ENCODE measurements around the gene CRYBB1. TPM values are rescaled to one million over a fixed set of nuclear protein-coding genes. Genes with fewer than 3 reads are reported as not detected.

CRYBB1 gene
- total and polyA plus RNA-seq, 2 experiments from 2014 or later = 1.6 to 3.7 TPM

DNA sequence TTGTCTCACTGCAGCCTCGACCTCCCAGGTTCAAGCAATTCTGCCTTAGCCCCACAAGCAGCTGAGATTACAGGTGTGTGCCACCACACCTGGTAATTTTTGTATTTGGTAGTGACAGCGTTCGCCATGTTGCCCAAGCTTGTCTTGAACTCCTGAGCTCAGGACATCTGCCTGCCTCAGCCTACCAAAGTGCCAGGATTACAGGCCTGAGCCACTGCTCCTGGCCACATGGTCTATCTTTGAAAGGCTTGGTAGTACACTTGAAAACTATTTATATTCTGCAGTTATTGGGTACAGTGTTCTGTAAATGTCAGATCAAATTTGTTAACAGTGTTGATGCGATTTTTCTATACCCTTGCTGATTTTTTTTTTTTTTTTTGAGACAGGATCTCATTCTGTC is 13.5 kb upstream of the CRYBB1 start (continued):
- TF ChIP-seq STAT1 (IDR thresholded peaks at IDR 0.05; ENCODE audit: unreplicated experiment) = no peak
- no peak for TF ChIP-seq EZH2 (IDR thresholded peaks at IDR 0.05; ENCODE audit: low read depth, unreplicated experiment)
- TF ChIP-seq, protein P1, sequence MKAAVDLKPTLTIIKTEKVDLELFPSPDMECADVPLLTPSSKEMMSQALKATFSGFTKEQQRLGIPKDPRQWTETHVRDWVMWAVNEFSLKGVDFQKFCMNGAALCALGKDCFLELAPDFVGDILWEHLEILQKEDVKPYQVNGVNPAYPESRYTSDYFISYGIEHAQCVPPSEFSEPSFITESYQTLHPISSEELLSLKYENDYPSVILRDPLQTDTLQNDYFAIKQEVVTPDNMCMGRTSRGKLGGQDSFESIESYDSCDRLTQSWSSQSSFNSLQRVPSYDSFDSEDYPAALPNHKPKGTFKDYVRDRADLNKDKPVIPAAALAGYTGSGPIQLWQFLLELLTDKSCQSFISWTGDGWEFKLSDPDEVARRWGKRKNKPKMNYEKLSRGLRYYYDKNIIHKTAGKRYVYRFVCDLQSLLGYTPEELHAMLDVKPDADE (IDR thresholded peaks at IDR 0.05) = no peak
- TF ChIP-seq POLR2AphosphoS5 (IDR thresholded peaks at IDR 0.05; ENCODE audit: low read depth) = no peak

DNA sequence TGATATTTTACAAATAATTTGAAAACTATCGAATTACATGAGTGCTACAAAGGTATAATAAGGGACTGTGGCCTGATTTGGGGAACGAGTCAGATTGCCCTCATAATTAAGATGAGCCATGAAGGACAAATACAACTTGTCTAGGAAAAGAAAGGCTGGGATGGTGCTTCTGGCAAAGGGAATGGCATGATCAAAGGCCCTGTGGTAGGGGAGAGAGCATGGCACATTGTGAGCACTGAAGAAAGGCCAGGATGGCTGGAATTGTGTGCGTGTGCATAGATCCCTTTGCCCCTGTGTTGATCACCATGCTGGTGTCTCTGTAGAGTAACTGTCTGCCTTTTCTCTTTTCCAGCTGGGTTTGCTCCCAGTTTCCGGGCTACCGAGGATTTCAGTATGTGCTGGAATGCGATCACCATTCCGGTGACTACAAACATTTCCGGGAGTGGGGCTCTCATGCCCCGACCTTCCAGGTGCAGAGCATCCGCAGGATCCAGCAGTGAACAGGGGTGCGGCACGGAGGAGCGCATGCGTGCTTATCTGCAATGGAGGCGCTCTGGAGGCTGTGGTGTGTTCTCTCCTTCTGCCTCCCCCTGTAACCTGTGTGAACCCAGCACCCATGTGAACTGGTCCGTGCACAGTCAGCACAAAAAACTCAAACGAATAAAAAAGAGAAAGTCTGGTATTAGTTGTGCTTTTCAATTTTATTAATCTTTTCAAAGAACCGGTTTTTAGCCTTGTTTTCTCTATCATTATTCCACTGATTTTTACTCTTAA is 12.3 kb upstream of the CRYBB1 start:
- DNase-seq (ENCODE audit: low spot score) (peak; percentile 29), ATAC-seq (peak; percentile 22; the same call in 1 of the 3 replicates)
- Histone ChIP-seq H3F3A (replicated peaks; ENCODE audit: low read depth) (0 out of 2 replicates have a peak, but pooled peaks cover 3% of the 10 kb centered on the region), H3K4me1 (ENCODE audit: insufficient read depth) (peaks cover 11% of the 10 kb centered on the region; the same call in 1 of the 2 replicates), H3K79me2 (replicated peaks; ENCODE audit: insufficient read depth) (no peaks in the 10 kb centered on the region), H3K9me2 (ENCODE audit: insufficient read depth) (no peaks in the 10 kb centered on the region), H4K20me1 (replicated peaks; ENCODE audit: insufficient read depth) (no peaks in the 10 kb centered on the region), H2AFZ (no peak overlapping the region), H3K4me3 (no peak overlapping the region), H3K27me3 (ENCODE audit: insufficient read depth) (no peaks in the 10 kb centered on the region), H3K4me2 (no peak overlapping the region), H3K36me3 (ENCODE audit: insufficient read depth) (no peaks in the 10 kb centered on the region; the same call in 1 of the 2 replicates), H3K27ac (ENCODE audit: low read depth) (no peak overlapping the region)
- H3K27ac Mint-ChIP-seq = no peak overlapping the region
- H3K27me3 Mint-ChIP-seq (ENCODE audit: insufficient read depth, low read depth, poor library complexity) = peaks cover 10% of the 10 kb centered on the region
- H3K9me3 Mint-ChIP-seq = no peaks in the 10 kb centered on the region; the same call in 2 of the 3 replicates
- 0 out of 3 replicates have a peak, but pooled peaks cover 3% of the 10 kb centered on the region for H3K36me3 Mint-ChIP-seq (ENCODE audit: low read depth)
- H3K4me1 Mint-ChIP-seq = peaks cover 16% of the 10 kb centered on the region
- H3K4me3 Mint-ChIP-seq = no peak overlapping the region
- TF ChIP-seq, protein P2, sequence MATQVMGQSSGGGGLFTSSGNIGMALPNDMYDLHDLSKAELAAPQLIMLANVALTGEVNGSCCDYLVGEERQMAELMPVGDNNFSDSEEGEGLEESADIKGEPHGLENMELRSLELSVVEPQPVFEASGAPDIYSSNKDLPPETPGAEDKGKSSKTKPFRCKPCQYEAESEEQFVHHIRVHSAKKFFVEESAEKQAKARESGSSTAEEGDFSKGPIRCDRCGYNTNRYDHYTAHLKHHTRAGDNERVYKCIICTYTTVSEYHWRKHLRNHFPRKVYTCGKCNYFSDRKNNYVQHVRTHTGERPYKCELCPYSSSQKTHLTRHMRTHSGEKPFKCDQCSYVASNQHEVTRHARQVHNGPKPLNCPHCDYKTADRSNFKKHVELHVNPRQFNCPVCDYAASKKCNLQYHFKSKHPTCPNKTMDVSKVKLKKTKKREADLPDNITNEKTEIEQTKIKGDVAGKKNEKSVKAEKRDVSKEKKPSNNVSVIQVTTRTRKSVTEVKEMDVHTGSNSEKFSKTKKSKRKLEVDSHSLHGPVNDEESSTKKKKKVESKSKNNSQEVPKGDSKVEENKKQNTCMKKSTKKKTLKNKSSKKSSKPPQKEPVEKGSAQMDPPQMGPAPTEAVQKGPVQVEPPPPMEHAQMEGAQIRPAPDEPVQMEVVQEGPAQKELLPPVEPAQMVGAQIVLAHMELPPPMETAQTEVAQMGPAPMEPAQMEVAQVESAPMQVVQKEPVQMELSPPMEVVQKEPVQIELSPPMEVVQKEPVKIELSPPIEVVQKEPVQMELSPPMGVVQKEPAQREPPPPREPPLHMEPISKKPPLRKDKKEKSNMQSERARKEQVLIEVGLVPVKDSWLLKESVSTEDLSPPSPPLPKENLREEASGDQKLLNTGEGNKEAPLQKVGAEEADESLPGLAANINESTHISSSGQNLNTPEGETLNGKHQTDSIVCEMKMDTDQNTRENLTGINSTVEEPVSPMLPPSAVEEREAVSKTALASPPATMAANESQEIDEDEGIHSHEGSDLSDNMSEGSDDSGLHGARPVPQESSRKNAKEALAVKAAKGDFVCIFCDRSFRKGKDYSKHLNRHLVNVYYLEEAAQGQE (IDR thresholded peaks at IDR 0.05; ENCODE audit: unreplicated experiment) = no peak
- TF ChIP-seq ZNF331 (CRISPR knock-in tag; IDR thresholded peaks at IDR 0.05; ENCODE audit: low read depth) (no peak), JUNB (IDR thresholded peaks at IDR 0.05; ENCODE audit: unreplicated experiment) (no peak), EZH2 (IDR thresholded peaks at IDR 0.05; ENCODE audit: low read depth, unreplicated experiment) (no peak), CREB1 (CRISPR knock-in tag; IDR thresholded peaks at IDR 0.05; ENCODE audit: low read depth) (no peak), STAT1 (IDR thresholded peaks at IDR 0.05; ENCODE audit: unreplicated experiment) (no peak)
- TF ChIP-seq, protein P1 (IDR thresholded peaks at IDR 0.05) = no peak
- TF ChIP-seq, protein P3, sequence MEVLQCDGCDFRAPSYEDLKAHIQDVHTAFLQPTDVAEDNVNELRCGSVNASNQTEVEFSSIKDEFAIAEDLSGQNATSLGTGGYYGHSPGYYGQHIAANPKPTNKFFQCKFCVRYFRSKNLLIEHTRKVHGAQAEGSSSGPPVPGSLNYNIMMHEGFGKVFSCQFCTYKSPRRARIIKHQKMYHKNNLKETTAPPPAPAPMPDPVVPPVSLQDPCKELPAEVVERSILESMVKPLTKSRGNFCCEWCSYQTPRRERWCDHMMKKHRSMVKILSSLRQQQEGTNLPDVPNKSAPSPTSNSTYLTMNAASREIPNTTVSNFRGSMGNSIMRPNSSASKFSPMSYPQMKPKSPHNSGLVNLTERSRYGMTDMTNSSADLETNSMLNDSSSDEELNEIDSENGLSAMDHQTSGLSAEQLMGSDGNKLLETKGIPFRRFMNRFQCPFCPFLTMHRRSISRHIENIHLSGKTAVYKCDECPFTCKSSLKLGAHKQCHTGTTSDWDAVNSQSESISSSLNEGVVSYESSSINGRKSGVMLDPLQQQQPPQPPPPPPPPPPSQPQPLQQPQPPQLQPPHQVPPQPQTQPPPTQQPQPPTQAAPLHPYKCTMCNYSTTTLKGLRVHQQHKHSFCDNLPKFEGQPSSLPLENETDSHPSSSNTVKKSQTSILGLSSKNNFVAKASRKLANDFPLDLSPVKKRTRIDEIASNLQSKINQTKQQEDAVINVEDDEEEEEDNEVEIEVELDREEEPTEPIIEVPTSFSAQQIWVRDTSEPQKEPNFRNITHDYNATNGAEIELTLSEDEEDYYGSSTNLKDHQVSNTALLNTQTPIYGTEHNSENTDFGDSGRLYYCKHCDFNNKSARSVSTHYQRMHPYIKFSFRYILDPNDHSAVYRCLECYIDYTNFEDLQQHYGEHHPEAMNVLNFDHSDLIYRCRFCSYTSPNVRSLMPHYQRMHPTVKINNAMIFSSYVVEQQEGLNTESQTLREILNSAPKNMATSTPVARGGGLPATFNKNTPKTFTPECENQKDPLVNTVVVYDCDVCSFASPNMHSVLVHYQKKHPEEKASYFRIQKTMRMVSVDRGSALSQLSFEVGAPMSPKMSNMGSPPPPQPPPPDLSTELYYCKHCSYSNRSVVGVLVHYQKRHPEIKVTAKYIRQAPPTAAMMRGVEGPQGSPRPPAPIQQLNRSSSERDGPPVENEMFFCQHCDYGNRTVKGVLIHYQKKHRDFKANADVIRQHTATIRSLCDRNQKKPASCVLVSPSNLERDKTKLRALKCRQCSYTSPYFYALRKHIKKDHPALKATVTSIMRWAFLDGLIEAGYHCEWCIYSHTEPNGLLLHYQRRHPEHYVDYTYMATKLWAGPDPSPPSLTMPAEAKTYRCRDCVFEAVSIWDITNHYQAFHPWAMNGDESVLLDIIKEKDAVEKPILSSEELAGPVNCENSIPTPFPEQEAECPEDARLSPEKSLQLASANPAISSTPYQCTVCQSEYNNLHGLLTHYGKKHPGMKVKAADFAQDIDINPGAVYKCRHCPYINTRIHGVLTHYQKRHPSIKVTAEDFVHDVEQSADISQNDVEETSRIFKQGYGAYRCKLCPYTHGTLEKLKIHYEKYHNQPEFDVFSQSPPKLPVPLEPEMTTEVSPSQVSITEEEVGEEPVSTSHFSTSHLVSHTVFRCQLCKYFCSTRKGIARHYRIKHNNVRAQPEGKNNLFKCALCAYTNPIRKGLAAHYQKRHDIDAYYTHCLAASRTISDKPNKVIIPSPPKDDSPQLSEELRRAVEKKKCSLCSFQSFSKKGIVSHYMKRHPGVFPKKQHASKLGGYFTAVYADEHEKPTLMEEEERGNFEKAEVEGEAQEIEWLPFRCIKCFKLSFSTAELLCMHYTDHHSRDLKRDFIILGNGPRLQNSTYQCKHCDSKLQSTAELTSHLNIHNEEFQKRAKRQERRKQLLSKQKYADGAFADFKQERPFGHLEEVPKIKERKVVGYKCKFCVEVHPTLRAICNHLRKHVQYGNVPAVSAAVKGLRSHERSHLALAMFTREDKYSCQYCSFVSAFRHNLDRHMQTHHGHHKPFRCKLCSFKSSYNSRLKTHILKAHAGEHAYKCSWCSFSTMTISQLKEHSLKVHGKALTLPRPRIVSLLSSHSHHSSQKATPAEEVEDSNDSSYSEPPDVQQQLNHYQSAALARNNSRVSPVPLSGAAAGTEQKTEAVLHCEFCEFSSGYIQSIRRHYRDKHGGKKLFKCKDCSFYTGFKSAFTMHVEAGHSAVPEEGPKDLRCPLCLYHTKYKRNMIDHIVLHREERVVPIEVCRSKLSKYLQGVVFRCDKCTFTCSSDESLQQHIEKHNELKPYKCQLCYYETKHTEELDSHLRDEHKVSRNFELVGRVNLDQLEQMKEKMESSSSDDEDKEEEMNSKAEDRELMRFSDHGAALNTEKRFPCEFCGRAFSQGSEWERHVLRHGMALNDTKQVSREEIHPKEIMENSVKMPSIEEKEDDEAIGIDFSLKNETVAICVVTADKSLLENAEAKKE (CRISPR knock-in tag; IDR thresholded peaks at IDR 0.05) = no peak
